ENCODE results near the gene CCDC136.

DNA sequence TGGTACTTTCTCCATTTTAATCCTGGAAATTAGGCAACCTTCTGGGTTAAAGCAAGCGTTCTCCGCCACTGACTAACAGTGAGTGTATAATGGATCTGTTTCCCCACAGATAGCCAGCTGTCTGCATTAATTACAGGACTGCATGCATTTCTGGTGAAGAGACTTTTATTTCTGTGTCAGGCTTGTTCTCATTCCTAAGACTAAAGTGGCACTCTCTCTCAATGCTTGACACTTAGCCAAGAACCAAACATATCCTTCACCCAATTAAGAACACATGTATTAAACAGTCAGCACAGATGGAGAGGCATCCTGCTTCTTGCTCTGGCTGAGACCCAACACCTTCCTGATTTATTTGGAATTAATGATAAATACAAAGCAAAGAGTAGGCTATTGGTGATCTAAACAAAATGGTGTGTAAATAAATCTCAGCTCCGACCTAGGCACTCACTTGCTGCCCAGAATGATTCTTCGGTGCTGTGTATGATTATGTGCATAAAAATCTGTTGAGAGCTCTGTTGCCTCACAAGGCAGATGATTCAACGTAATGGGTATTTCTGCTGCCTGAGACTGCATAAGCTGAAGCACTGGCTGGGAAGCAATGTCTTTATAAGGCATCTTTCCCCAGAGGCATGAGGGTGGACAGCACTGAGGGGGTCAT lies 35.8 kb upstream of the CCDC136 start:
- TF ChIP-seq, protein P1, sequence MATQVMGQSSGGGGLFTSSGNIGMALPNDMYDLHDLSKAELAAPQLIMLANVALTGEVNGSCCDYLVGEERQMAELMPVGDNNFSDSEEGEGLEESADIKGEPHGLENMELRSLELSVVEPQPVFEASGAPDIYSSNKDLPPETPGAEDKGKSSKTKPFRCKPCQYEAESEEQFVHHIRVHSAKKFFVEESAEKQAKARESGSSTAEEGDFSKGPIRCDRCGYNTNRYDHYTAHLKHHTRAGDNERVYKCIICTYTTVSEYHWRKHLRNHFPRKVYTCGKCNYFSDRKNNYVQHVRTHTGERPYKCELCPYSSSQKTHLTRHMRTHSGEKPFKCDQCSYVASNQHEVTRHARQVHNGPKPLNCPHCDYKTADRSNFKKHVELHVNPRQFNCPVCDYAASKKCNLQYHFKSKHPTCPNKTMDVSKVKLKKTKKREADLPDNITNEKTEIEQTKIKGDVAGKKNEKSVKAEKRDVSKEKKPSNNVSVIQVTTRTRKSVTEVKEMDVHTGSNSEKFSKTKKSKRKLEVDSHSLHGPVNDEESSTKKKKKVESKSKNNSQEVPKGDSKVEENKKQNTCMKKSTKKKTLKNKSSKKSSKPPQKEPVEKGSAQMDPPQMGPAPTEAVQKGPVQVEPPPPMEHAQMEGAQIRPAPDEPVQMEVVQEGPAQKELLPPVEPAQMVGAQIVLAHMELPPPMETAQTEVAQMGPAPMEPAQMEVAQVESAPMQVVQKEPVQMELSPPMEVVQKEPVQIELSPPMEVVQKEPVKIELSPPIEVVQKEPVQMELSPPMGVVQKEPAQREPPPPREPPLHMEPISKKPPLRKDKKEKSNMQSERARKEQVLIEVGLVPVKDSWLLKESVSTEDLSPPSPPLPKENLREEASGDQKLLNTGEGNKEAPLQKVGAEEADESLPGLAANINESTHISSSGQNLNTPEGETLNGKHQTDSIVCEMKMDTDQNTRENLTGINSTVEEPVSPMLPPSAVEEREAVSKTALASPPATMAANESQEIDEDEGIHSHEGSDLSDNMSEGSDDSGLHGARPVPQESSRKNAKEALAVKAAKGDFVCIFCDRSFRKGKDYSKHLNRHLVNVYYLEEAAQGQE (IDR thresholded peaks at IDR 0.05; ENCODE audit: low read depth), result no peak
- TF ChIP-seq FOXM1 (IDR thresholded peaks at IDR 0.05; ENCODE audit: borderline replicate concordance, low read depth) (no peak), TAF1 (IDR thresholded peaks at IDR 0.05; ENCODE audit: low read depth) (no peak), CEBPB (IDR thresholded peaks at IDR 0.05) (no peak), YY1 (IDR thresholded peaks at IDR 0.05; ENCODE audit: low read depth) (no peak), MAX (IDR thresholded peaks at IDR 0.05) (no peak), EP300 (IDR thresholded peaks at IDR 0.05; ENCODE audit: borderline replicate concordance) (no peak), EGR1 (IDR thresholded peaks at IDR 0.05) (no peak), RAD21 (IDR thresholded peaks at IDR 0.05; ENCODE audit: low read depth) (no peak), CREB1 (IDR thresholded peaks at IDR 0.05; ENCODE audit: low read depth) (no peak), USF1 (IDR thresholded peaks at IDR 0.05) (no peak), ZBTB7A (IDR thresholded peaks at IDR 0.05; ENCODE audit: low read depth) (no peak), NFIC (IDR thresholded peaks at IDR 0.05) (no peak), TEAD4 (IDR thresholded peaks at IDR 0.05) (no peak)
